ENCODE results near the gene MED15. TPM values are rescaled to one million over a fixed set of nuclear protein-coding genes. Genes with fewer than 3 reads are reported as not detected.

The MED15 gene
- total RNA-seq, 1 experiment from 2014 or later = 87.9 TPM

GRCh38 chr22:20484948-20485683 lies 22.3 kb upstream of the MED15 start:
- CTCF ChIA-PET = no interaction called here

GRCh38 chr22:20486229-20486628 lies 21.2 kb upstream of the MED15 start:
- no TSS peak for BruUV-seq (replicated peaks)
- H3K36me3 ChIP-seq (ENCODE audit: low read depth) = no peaks in the 10 kb centered on the region
- intact Hi-C loops (cut with micrococcal nuclease; ENCODE audit: unreplicated experiment) = no loop called here
- H3K9me2 ChIP-seq (ENCODE audit: insufficient read depth) = no peaks in the 10 kb centered on the region
- H3K79me2 ChIP-seq (ENCODE audit: low read depth) = no peaks in the 10 kb centered on the region
- ChIA-PET CTCF (no interaction called here), POLR2A (ENCODE audit: unreplicated experiment) (no interaction called here)
- H4K20me1 ChIP-seq (ENCODE audit: insufficient read depth) = no peaks in the 10 kb centered on the region
- H2AFZ ChIP-seq = no peak overlapping the region
- no peak overlapping the region for H3K4me3 ChIP-seq
- no peaks in the 10 kb centered on the region for H3F3A ChIP-seq (ENCODE audit: insufficient read depth, low read depth)
- H3K4me1 ChIP-seq (replicated peaks; ENCODE audit: insufficient read depth) = no peaks in the 10 kb centered on the region
- no peak overlapping the region for H3K4me2 ChIP-seq
- TF ChIP-seq, protein P1, sequence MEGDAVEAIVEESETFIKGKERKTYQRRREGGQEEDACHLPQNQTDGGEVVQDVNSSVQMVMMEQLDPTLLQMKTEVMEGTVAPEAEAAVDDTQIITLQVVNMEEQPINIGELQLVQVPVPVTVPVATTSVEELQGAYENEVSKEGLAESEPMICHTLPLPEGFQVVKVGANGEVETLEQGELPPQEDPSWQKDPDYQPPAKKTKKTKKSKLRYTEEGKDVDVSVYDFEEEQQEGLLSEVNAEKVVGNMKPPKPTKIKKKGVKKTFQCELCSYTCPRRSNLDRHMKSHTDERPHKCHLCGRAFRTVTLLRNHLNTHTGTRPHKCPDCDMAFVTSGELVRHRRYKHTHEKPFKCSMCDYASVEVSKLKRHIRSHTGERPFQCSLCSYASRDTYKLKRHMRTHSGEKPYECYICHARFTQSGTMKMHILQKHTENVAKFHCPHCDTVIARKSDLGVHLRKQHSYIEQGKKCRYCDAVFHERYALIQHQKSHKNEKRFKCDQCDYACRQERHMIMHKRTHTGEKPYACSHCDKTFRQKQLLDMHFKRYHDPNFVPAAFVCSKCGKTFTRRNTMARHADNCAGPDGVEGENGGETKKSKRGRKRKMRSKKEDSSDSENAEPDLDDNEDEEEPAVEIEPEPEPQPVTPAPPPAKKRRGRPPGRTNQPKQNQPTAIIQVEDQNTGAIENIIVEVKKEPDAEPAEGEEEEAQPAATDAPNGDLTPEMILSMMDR (conservative IDR thresholded peaks at IDR 0.05) = no peak
- no peak for TF ChIP-seq EZH2 (IDR thresholded peaks at IDR 0.05; ENCODE audit: low read depth)
- H3K9me3 ChIP-seq (ENCODE audit: insufficient read depth, low read depth) = no peaks in the 10 kb centered on the region
- H3K27ac ChIP-seq = no peak overlapping the region
- no peak for DNase-seq
- no peaks in the 10 kb centered on the region for H3K27me3 ChIP-seq (ENCODE audit: insufficient read depth, low read depth)

More at GRCh38 chr22:20484948-20485683, 22.3 kb upstream of the MED15 start:
- no peaks in the 10 kb centered on the region for H3F3A ChIP-seq (ENCODE audit: insufficient read depth, low read depth)
- H3K79me2 ChIP-seq (ENCODE audit: low read depth) = no peaks in the 10 kb centered on the region
- H3K9me2 ChIP-seq (ENCODE audit: insufficient read depth) = no peaks in the 10 kb centered on the region
- H4K20me1 ChIP-seq (ENCODE audit: insufficient read depth) = no peaks in the 10 kb centered on the region
- intact Hi-C loops (cut with micrococcal nuclease; ENCODE audit: unreplicated experiment) = no loop called here
- TF ChIP-seq, protein P1 (conservative IDR thresholded peaks at IDR 0.05) = no peak
- TF ChIP-seq EZH2 (IDR thresholded peaks at IDR 0.05; ENCODE audit: low read depth) = no peak
- BruUV-seq (replicated peaks) = no TSS peak
- POLR2A ChIA-PET (ENCODE audit: unreplicated experiment) = no interaction called here
- H3K4me3 ChIP-seq = no peak overlapping the region
- H2AFZ ChIP-seq = no peak overlapping the region
- no peak for DNase-seq
- H3K27ac ChIP-seq = no peak overlapping the region
- no peaks in the 10 kb centered on the region for H3K9me3 ChIP-seq (ENCODE audit: insufficient read depth, low read depth)
- H3K4me2 ChIP-seq = no peak overlapping the region
- no peaks in the 10 kb centered on the region for H3K36me3 ChIP-seq (ENCODE audit: low read depth)
- no peaks in the 10 kb centered on the region for H3K27me3 ChIP-seq (ENCODE audit: insufficient read depth, low read depth)
- H3K4me1 ChIP-seq (replicated peaks; ENCODE audit: insufficient read depth) = no peaks in the 10 kb centered on the region

DNA sequence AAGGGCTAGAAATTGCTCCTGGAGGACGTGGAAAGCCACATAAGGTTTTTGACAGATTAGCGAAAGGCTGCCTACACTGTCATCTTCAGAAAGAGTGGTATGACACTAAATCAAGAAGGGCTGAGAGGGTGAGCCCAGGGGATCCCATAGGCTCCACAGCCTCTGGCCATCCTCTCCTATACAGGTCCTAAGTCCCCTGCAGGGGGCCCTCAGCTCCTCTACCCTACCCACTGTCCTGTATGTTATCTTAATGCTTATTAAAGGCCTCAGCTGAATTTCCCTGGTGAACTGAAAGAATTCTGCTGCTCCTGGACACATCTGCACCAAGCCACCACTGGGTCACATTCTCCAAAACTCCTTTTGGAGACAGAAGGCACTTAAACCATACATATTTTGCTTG lies 19.7 kb upstream of the MED15 start:
- no peak overlapping the region for H2AFZ ChIP-seq
- H4K20me1 ChIP-seq (ENCODE audit: insufficient read depth) = no peaks in the 10 kb centered on the region
- intact Hi-C loops (cut with micrococcal nuclease; ENCODE audit: unreplicated experiment) = no loop called here
- H3K79me2 ChIP-seq (ENCODE audit: low read depth) = no peaks in the 10 kb centered on the region
- H3F3A ChIP-seq (ENCODE audit: insufficient read depth, low read depth) = no peaks in the 10 kb centered on the region
- no peaks in the 10 kb centered on the region for H3K27me3 ChIP-seq (ENCODE audit: insufficient read depth, low read depth)
- no TSS peak for BruUV-seq (replicated peaks)
- ChIA-PET CTCF (interaction anchor here (0.7 kb wide), 1 partner anchor 178 kb away, joined by 3 read pairs; no protein-coding TSS in a partner anchor), POLR2A (ENCODE audit: unreplicated experiment) (no interaction called here)
- H3K36me3 ChIP-seq (ENCODE audit: low read depth) = no peaks in the 10 kb centered on the region
- H3K27ac ChIP-seq = no peak overlapping the region
- TF ChIP-seq, protein P1 (conservative IDR thresholded peaks at IDR 0.05) = no peak
- no peak for TF ChIP-seq EZH2 (IDR thresholded peaks at IDR 0.05; ENCODE audit: low read depth)
- no peaks in the 10 kb centered on the region for H3K4me1 ChIP-seq (replicated peaks; ENCODE audit: insufficient read depth)
- no peak overlapping the region for H3K4me2 ChIP-seq
- H3K9me3 ChIP-seq (ENCODE audit: insufficient read depth, low read depth) = no peaks in the 10 kb centered on the region
- DNase-seq = no peak
- no peak overlapping the region for H3K4me3 ChIP-seq
- H3K9me2 ChIP-seq (ENCODE audit: insufficient read depth) = no peaks in the 10 kb centered on the region

All from PC-9 (cell line).